Activated T-cell treated with anti-CD3 and anti-CD28 coated beads, Interleukin-2, amount 50 U/mL, for 4 hours (primary cell): Measurements from ENCODE around the gene DLG4. TPM values are rescaled to one million over a fixed set of nuclear protein-coding genes. Genes with fewer than 3 reads are reported as not detected.

Experiments
- ATAC-seq, 2 donors: fragments of 200-7000 bp; cut with Tn5 transposase; one replicate each; pipeline ENCODE4 v1.10.0; 2021
- DNase-seq: peaks from one replicate; pipeline ENCODE4 v3.0.0-alpha.2; 2020
- H3K27me3 Mint-ChIP-seq: one replicate; pipeline ENCODE4 v1.8.0; 2021; ENCODE audit warnings: low read depth, mixed read lengths
- H3K36me3 Mint-ChIP-seq: one replicate; pipeline ENCODE4 v1.8.0; 2022; ENCODE audit warnings: mixed read lengths; ENCODE audit not compliant: insufficient read depth
- H3K4me1 Mint-ChIP-seq: one replicate; pipeline ENCODE4 v1.8.0; 2021; ENCODE audit warnings: low read depth, mixed read lengths
- H3K4me3 Mint-ChIP-seq: one replicate; pipeline ENCODE4 v1.8.0; 2021; ENCODE audit warnings: mild to moderate bottlenecking, moderate library complexity, mixed read lengths
- H3K9me3 Mint-ChIP-seq: one replicate; pipeline ENCODE4 v1.8.0; 2021; ENCODE audit warnings: mixed read lengths
- total RNA-seq, 3 donors: library from RNA; stranded (reverse); gene quantifications; one replicate each; pipeline ENCODE4 v1.2.1, GENCODE V29; 2021

DLG4 gene
- total RNA-seq, 3 donors from 2014 or later = 4.2 to 6.5 (median 5.7) TPM

DNA sequence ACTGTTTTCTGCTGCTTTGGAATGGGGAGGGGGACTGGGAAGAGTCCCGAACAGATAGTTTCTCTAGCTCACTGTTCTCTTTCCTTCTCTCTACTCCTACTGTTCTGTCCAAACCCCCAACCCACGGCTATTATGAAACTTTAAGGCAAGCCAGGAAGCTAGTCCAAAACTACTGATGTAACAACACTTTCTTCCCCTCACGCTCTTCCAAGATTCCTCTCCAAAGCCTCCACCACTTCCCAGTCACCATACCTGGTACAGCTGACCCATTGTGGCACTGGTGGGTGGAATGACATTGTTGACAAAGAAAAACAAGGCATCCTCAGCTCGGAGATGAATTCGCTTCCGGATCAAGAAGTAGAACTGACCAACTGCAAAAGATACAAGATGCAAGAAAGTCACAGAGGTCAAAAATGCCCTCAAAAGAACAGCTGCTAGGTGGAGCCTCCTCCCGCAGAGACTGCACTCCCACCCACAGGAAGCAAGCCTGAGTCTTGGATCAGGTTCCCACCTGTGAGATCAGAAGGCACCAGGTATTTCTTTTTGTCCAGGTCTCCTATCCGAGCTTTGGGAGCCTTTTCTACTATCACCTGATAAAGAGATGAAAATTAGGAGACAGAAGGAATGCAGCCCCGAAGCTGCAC, 21.6 kb upstream of the DLG4 start:
- no peaks in the 10 kb centered on the region for H3K27me3 Mint-ChIP-seq
- peaks cover 40% of the 10 kb centered on the region for H3K4me1 Mint-ChIP-seq
- no peaks in the 10 kb centered on the region for H3K9me3 Mint-ChIP-seq
- ATAC-seq = no peak
- no peak for DNase-seq
- H3K4me3 Mint-ChIP-seq = peak overlapping the region; percentile 98
- peaks cover 21% of the 10 kb centered on the region for H3K36me3 Mint-ChIP-seq

DNA sequence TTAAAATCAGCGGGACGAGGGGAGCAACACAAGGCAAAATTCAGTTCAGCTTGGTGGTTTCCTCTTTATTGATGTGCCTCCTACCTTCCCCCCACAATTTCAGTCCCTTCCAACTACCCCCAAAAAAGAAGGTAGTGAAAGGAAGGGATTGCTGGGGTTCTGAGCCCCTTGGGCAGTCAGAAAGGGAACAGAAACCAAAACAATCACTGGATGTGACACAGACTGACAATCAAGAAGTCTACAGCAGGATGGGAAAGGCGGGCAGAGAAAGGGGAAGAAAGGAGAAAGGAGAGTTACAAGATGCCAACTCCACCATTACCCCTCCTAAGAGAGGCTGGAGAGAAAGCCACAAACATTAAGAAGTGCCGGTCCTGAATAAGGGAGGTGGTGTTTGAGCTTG, 20.7 kb upstream of the DLG4 start:
- peaks cover 49% of the 10 kb centered on the region for H3K4me1 Mint-ChIP-seq
- H3K9me3 Mint-ChIP-seq = no peaks in the 10 kb centered on the region
- no peak for ATAC-seq
- H3K4me3 Mint-ChIP-seq = peak overlapping the region; percentile 98
- DNase-seq = no peak
- H3K36me3 Mint-ChIP-seq = peaks cover 24% of the 10 kb centered on the region
- H3K27me3 Mint-ChIP-seq = no peaks in the 10 kb centered on the region

DNA sequence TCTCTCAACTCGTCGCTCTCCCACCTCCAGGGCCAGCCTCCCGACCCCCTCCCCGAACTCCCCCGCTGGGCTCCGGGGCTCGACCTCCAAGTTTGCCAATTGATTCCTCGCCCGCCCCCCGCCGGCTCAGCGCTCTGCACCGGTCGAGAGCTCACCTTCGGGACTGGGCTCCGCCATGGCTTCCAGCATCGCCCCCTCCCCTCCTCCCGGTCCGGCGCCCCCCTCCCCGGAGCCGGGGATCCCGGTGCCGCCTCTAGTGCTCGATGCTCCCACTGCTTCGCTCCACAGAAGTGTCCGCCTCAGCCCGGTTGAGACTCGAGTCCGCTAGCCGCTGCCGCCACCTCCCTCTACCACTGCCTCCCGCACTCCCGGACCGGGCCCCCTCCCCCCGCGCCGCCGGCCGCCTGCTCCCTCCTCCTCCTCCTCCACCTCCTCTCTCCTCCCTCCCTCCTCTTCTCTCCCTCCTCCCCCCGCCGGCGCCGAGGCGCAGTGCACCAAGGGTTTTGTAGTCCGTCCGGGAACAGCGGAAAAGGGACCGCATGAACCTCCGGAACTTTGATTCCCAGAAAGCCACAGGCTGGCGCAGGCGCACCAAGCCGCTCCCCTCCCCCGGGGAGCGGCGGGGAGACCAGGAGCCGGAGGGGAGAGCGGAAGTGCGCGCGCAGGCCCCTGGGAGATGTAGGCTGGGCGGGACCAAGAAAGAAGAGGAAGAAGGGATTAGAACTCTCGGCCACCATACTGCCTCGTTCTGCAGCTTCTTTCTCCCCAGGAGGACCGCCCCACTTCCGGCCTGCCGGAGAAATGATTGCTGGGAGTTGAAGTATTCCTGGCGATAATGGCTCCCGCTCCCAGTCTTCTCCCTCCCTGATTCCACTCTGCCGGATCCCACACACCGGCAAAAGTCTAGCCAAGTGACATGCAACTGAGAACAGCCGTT, 19.7 kb upstream of the DLG4 start, which contains the start of gene PHF23:
Gene PHF23 (minus strand): TSS at position 367 of the 937 bp plus-strand sequence. CDS start 178 bp downstream, at position 189.
- peak; percentile 63 to 70 for ATAC-seq
- peaks cover 59% of the 10 kb centered on the region for H3K4me1 Mint-ChIP-seq
- no peaks in the 10 kb centered on the region for H3K9me3 Mint-ChIP-seq
- H3K27me3 Mint-ChIP-seq = no peaks in the 10 kb centered on the region
- H3K4me3 Mint-ChIP-seq = peak within 1 kb of the TSS; percentile 98
- H3K36me3 Mint-ChIP-seq = peaks cover 26% of the 10 kb centered on the region
- peak; percentile 97 for DNase-seq

DNA sequence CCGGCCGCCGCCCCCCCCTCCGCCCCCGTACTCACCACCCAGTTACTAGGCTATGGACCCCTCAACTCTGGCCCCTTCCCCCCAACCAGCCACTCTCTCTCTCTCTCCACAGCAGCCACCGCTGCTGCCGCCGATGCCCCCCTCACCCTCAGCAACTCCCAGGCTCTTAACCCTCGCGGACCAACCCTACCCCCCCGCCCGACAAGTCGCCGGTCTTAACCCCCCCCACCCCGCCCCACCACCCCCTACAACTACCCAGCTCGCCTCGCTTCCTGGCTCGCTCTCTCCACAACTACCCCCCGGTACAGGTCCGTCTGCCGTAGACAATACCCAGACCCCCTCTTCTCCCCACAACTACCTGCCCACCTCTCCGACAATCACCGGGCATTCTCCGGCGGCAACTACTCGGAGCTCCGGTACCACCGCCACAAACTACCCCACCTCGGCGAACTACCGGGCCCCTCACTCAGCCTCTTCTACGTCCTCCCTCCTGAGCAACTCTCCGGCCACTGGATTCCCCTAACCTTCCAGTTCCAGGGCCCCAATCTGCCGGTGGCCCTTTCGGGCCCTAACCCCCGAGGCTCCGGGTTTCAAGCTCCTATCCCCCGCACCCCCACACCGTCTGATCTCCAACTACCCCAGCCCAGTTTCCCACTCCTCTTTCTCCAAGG, 18.9 kb upstream of the DLG4 start:
- Mint-ChIP-seq H3K4me3 (peak overlapping the region; percentile 98), H3K9me3 (no peaks in the 10 kb centered on the region), H3K27me3 (no peaks in the 10 kb centered on the region), H3K36me3 (peaks cover 24% of the 10 kb centered on the region), H3K4me1 (peaks cover 62% of the 10 kb centered on the region)
- ATAC-seq (no peak), DNase-seq (no peak)

DNA sequence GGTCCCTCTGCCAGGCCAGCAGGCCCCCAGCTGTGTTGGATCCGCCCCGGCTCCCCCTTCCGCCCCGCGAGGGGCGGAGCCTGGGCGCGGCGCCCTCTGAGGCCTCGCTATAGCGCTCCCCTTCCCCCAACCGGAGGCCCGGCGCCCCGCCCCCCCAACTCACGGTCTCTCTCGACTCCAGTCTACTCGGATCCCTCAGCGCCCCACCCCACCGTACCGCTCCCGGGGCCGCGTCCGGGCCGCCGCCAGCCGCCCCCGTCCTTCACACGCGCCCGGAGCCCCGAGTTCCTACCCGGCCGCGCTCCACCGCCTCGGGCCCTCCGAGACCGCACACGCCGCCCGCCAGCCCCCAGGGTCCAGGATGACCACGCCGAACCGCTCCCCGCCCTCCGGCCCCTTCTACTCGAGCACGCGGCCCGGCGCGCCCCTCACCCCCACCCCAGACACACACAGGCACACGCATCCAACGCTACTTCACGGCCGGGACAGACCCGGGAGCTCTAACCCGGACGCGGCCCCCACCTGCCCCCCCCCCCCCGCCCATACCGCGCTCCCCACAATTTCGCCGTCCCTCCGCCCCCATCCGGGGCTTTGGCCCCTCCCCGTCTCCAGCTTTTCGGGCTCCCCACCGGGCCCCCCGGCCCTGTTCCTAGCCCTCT, 18.3 kb upstream of the DLG4 start:
- peak; percentile 26 to 31 for ATAC-seq
- peaks cover 63% of the 10 kb centered on the region for H3K4me1 Mint-ChIP-seq
- H3K36me3 Mint-ChIP-seq = peaks cover 21% of the 10 kb centered on the region
- peak; percentile 87 for DNase-seq
- H3K9me3 Mint-ChIP-seq = no peaks in the 10 kb centered on the region
- no peaks in the 10 kb centered on the region for H3K27me3 Mint-ChIP-seq
- peak overlapping the region; percentile 98 for H3K4me3 Mint-ChIP-seq

DNA sequence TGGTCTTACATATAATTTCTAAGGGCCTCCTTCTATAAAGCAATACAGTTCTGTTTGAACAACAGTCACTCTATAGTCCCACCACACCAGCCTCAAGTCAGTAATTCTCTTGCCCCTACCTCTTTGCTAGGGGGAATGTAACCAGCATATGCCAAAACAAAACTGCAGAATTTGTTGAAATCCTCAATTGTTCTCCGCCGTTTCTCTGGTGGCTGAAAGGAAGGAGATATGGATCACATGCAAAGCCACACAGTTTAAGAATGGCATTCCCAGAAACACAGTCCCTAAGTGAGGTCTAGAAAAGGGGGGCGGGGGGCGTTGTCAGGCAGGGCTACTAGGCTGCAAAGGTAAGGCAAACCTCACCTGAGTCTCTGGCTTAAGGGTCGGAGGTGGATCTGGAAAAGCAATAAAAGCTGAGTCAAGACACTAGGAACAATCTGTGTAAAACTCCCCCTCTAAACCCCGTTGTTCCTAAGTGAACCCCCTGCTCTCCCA, 17.7 kb upstream of the DLG4 start:
- H3K4me1 Mint-ChIP-seq = peaks cover 65% of the 10 kb centered on the region
- ATAC-seq = no peak
- peak overlapping the region; percentile 98 for H3K4me3 Mint-ChIP-seq
- DNase-seq = no peak
- H3K36me3 Mint-ChIP-seq = peaks cover 21% of the 10 kb centered on the region
- no peaks in the 10 kb centered on the region for H3K27me3 Mint-ChIP-seq
- no peaks in the 10 kb centered on the region for H3K9me3 Mint-ChIP-seq

- ATAC-seq = no peak
These were observed 17.2 kb upstream of the DLG4 start for GRCh38 chr17:7236808-7237207.

DNA sequence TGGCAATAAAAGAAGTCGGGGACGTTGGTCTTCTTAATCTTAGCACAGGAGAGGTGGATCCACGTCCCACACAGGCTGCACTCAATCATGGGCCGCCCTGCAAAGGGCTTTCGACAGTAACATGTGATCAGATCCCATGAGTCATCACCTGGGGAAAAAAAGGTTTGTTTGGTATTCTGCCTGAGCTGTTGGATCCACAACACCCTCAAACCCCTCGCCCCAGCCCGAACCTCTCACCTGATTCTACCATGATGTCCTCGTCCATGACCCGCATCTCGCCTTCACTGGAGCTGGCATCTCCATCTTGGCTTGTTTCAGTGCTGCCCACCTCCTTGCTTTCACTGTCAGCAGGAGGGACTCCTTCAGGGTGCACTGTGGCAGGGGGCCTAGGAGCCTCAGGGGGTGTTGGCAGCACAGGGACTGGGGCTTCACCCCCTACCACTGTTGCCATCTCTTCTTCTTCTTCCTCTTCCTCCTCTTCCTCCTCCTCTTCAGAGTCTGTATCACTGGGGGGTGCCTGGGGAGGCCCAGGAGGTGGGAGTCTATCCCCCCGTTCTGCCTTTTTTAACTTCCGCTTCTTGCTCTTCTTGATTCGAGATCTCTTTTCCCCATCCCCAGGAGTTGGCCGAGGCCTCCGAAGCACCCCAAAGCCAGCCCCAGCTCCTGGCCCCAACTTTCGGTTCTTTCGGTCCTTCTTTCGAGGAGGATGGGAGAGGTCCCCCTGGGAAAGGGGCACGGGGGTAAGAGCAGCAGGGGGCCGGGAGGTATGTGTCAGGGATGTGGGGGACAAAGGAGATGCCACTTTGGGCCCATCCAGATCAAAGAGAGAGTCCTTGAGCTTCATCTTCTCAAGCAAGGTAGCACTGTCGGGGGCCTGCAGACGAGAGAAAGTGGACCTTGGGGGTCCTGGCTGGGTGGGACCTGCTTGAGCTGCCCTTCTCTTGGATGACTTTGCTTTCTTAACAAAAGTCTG, 16.3 kb upstream of the DLG4 start:
- Mint-ChIP-seq H3K27me3 (no peaks in the 10 kb centered on the region), H3K4me3 (peak overlapping the region; percentile 98), H3K36me3 (peaks cover 16% of the 10 kb centered on the region), H3K4me1 (peaks cover 59% of the 10 kb centered on the region), H3K9me3 (no peaks in the 10 kb centered on the region)
- ATAC-seq (no peak), DNase-seq (no peak)

More at GRCh38 chr17:7236808-7237207, 17.2 kb upstream of the DLG4 start:
- no peak for DNase-seq
- H3K27me3 Mint-ChIP-seq = no peaks in the 10 kb centered on the region
- H3K4me3 Mint-ChIP-seq = peak overlapping the region; percentile 98
- peaks cover 65% of the 10 kb centered on the region for H3K4me1 Mint-ChIP-seq
- peaks cover 21% of the 10 kb centered on the region for H3K36me3 Mint-ChIP-seq
- no peaks in the 10 kb centered on the region for H3K9me3 Mint-ChIP-seq

DNA sequence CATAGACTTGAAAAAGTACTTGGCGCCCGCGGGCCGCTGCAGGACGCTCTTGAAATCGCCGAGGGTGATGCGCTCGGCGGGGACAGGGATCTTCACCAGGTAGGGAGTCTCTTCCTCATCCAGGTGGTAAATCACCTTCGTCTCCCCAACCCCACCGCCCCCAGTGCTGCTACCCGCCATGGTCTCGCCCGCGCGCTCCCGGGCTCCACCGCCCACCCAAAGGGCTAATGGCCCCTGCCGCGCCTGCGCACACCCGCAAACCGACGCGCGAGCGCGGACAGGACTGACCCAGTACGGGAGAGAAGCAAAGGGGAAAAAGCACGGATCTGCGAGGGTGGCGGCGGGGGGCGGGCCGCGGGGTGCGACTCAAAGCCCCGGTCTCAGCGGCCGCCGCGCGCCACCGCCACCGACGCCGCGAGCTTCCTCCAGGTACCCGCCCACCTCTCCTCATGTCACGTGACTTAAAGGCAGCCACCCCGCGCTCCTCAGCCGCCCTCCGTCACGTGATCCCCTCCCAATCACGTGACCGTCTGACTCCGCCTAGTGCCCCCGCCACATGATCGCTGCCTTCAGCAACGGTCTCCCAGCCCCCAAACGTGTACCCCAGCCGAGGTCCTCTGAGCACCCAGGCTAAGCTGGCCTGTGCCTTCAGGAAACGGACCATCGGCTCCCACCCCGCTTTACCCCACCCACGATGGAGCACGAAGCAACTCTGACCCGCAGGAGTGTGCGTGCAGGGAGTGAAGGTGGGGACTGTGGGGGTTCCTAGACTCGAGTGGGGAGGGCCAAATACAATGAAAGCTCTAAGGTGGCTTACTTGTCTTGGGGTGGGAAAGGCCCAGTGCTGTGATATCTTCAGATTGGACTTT, 14.7 kb upstream of the DLG4 start, which contains the start of gene DVL2:
Gene DVL2 (minus strand): TSS at position 435 of the 869 bp plus-strand sequence. CDS start 255 bp downstream, at position 180.
- DNase-seq (peak; percentile 93), ATAC-seq (peak; percentile 47 to 54)
- peak within 1 kb of the TSS; percentile 91 for H3K4me3 Mint-ChIP-seq
- H3K27me3 Mint-ChIP-seq = no peaks in the 10 kb centered on the region
- peaks cover 49% of the 10 kb centered on the region for H3K4me1 Mint-ChIP-seq
- H3K9me3 Mint-ChIP-seq = no peaks in the 10 kb centered on the region
- H3K36me3 Mint-ChIP-seq = peaks cover 21% of the 10 kb centered on the region

DNA sequence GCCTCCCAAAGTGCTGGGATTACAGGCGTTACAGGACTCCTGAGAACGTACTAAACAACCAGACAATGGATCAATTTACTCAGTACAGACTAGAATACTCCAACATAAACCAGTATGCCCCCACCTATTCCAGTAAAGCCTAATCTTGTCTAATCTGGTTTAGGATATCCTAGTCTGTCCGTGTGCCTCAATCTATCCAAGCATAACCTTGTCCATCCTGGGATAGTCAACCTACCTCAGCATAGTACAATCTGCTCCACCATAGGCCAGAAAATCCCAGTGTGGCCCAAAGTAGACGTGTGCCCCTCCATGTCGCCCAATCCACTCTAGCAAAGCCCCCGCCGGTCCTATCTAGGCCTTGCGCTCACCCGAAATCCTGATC, 14.1 kb upstream of the DLG4 start:
- Mint-ChIP-seq H3K27me3 (no peaks in the 10 kb centered on the region), H3K4me3 (peak overlapping the region; percentile 91), H3K9me3 (no peaks in the 10 kb centered on the region), H3K4me1 (peaks cover 49% of the 10 kb centered on the region), H3K36me3 (peaks cover 26% of the 10 kb centered on the region)
- no peak for DNase-seq
- peak; percentile 5 to 12 for ATAC-seq

DNA sequence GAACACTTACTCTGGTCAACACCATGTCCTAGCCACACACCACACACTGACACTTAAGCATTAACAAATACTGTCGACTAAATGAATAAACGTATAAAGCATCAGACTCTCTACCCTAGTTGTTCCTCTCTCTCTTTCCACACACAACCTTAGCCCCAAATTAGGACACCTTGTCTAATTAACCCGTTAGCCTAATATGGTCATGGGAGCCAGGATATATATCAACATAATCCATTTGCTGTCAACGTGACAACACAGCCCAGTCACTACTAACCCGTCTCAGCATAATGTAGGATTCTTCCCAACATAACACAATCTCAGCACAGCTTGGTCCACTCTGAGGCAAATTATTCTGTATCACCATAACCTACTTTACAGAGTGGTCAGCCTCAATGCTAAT, 12.5 kb upstream of the DLG4 start:
- no peaks in the 10 kb centered on the region for H3K9me3 Mint-ChIP-seq
- peaks cover 31% of the 10 kb centered on the region for H3K36me3 Mint-ChIP-seq
- H3K4me3 Mint-ChIP-seq = peak overlapping the region; percentile 91
- H3K27me3 Mint-ChIP-seq = no peaks in the 10 kb centered on the region
- no peak for DNase-seq
- peaks cover 52% of the 10 kb centered on the region for H3K4me1 Mint-ChIP-seq
- no peak for ATAC-seq

DNA sequence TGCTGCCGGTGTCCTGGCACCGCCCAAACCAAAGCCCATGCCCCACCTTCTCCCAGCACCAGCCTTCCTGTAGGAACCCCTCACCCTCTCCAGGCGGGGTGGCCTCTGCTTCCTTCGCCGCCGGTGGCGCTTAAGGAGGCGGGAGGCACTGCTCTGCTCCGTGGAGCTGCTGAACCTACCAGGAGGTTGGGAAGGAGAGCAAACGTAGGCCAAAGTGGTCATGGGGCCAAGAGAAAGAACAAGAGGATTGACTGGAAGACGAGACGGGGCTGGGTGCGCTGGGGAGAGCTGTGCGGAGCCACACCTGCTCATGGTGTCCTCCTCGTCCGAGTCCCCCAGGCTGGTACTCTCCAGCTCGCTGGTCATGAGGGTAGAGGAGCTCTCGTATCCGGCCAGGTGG, 9.9 kb upstream of the DLG4 start:
- Mint-ChIP-seq H3K4me3 (no peak overlapping the region), H3K36me3 (peaks cover 19% of the 10 kb centered on the region), H3K9me3 (no peaks in the 10 kb centered on the region), H3K27me3 (no peaks in the 10 kb centered on the region), H3K4me1 (peaks cover 29% of the 10 kb centered on the region)
- DNase-seq = no peak
- no peak for ATAC-seq
